ENCODE data around the gene COPG1. TPM values are rescaled to one million over a fixed set of nuclear protein-coding genes. Genes with fewer than 3 reads are reported as not detected.
A peak's percentile ranks its signal among the peaks of the same experiment; 100 is the strongest.

COPG1 gene
- total and polyA plus RNA-seq, 11 donors = 78.6 to 121 (median 93.9) TPM

GRCh38 chr3:129313665-129314385 lies 64.4 kb downstream of the COPG1 start:
- Histone ChIP-seq H3K27ac (peak overlapping the region; percentile 75 to 97 (median 92)), H3K4me3 (peak overlapping the region in 10 of 12 donors; percentile 58 to 98 (median 91)), H3K36me3 (no peaks in the 10 kb centered on the region), H3K27me3 (no peaks in the 10 kb centered on the region), H3K4me1 (peaks cover 0 to 35% (median 21%) of the 10 kb centered on the region in 12 donors), H3K9me3 (no peaks in the 10 kb centered on the region)
- intact Hi-C loops (cut with DNase I) = loop anchor here in 6 of 10 donors (1.0 to 5.0 kb wide), 3 partner anchors 35 to 37 kb away; partner anchors contain the start of gene HMCES (in 5 of the 6)
- WGBS, 4 donors = 47 to 55% (median 52%) methylated on average over 7 of the region's 7 CpGs
- no peak for TF ChIP-seq CTCF (IDR thresholded peaks at IDR 0.05)
- no peak for TF ChIP-seq POLR2A (IDR thresholded peaks at IDR 0.05)
- DNase-seq (no peak), ATAC-seq (no peak)

GRCh38 chr3:129314386-129315222 lies 65.2 kb downstream of the COPG1 start:
- Histone ChIP-seq H3K4me1 (peaks cover 0 to 35% (median 21%) of the 10 kb centered on the region in 12 donors), H3K36me3 (peaks cover 0 to 7% (median 0%) of the 10 kb centered on the region in 9 donors), H3K27ac (peak overlapping the region; percentile 75 to 97 (median 92)), H3K4me3 (peak overlapping the region; percentile 45 to 98 (median 90)), H3K9me3 (no peaks in the 10 kb centered on the region), H3K27me3 (no peaks in the 10 kb centered on the region)
- intact Hi-C loops (cut with DNase I) = loop anchor here in 7 of 10 donors (1.0 to 5.0 kb wide), 3 partner anchors 35 to 37 kb away; partner anchors contain the start of gene HMCES (in 6 of the 7)
- peak; percentile 69 to 80 (median 70) for ATAC-seq
- TF ChIP-seq POLR2A (IDR thresholded peaks at IDR 0.05) (peak in 1 of 2 donors; percentile 47), CTCF (IDR thresholded peaks at IDR 0.05) (peak in 8 of 12 donors; percentile 20 to 60 (median 32))
- DNase-seq = peak; percentile 87 to 92 (median 92)
- 1 to 4% (median 1%) methylated on average over 31 to 53 of the region's 53 CpGs for WGBS, 4 donors

DNA sequence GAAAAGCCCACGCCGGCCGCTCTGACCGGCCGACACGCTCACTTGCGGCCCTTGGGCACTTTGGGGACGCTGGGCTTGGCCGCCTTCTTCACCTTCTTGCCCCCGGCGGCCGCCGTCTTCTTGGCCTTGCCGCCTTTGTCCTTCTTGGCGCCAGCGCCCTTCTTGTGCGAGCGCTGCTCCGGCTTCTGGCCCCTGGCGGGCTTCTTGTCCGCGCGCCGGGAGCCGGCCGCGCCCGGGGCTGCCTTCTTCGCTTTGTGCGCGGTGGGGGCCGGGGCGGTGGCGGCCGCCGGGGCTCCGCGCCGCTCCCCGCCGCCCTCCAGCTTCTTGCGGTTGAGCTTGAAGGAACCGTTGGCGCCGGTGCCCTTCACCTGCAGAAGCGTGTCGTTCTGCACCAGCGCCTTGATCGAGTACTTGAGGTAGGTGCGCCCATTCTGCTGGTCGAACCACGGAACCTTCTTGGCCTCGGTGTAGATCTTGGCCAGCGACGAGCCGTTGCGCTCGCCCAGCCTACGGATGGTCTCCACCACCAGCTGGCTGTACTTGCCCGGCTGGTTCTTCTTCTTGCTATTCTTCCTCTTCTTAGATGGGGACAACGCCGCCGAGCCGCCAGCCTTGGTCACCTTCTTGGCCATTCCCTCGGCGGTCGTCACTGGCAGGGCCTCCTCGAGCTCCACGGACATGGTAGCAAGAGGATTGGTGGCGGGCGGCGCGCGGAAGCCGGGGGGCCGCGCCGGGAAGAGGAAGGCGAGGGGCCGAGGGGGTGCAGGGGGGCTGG lies 66.0 kb downstream of the COPG1 start:
- peak; percentile 32 to 78 (median 53) for DNase-seq
- peak in 3 of 4 donors; percentile 2 to 11 (median 3) for ATAC-seq
- Histone ChIP-seq H3K27me3 (no peaks in the 10 kb centered on the region), H3K27ac (peak overlapping the region; percentile 75 to 97 (median 92)), H3K36me3 (peaks cover 0 to 13% (median 0%) of the 10 kb centered on the region in 9 donors), H3K4me1 (peaks cover 0 to 32% (median 21%) of the 10 kb centered on the region in 12 donors), H3K4me3 (peak overlapping the region; percentile 45 to 98 (median 90)), H3K9me3 (no peaks in the 10 kb centered on the region)
- WGBS, 4 donors = 0 to 1% (median 0%) methylated on average over 46 to 80 of the region's 80 CpGs
- intact Hi-C loops (cut with DNase I) = loop anchor here in 3 of 10 donors (2.0 to 5.0 kb wide), 2 partner anchors 37 to 38 kb away; partner anchors contain the start of gene HMCES (in 3 of the 3)
- TF ChIP-seq CTCF (IDR thresholded peaks at IDR 0.05) (no peak), POLR2A (IDR thresholded peaks at IDR 0.05) (no peak)
